GM12864 (cell line): ENCODE measurements around the gene ELK4.

ENCODE experiments used
- DNase-seq: peaks from one replicate; pipeline ENCODE4 v3.0.0-alpha.2; 2011; ENCODE audit warnings: low read depth
- H3K4me3 ChIP-seq: 2 replicates; pipeline ENCODE4 v1.5.1; 2011; ENCODE audit warnings: mild to moderate bottlenecking, low read depth, low read length, control low read depth
- CTCF ChIP-seq: IDR thresholded peaks from 2 replicates; pipeline ENCODE4 v1.5.1; 2011; ENCODE audit warnings: low read depth, mild to moderate bottlenecking, moderate library complexity, low read length, control low read depth, inconsistent platforms; ENCODE audit errors: missing control alignments

ELK4 gene

GRCh38 chr1:205676597-205676996 is 44.8 kb upstream of the ELK4 start:
- DNase-seq = no peak
- no peak for TF ChIP-seq CTCF
- H3K4me3 ChIP-seq = no peak overlapping the region

GRCh38 chr1:205676002-205676401 is 44.2 kb upstream of the ELK4 start:
- TF ChIP-seq CTCF = no peak
- no peak overlapping the region for H3K4me3 ChIP-seq
- DNase-seq = no peak

- H3K4me3 ChIP-seq = no peak overlapping the region
- no peak for TF ChIP-seq CTCF
- DNase-seq = no peak
These were observed 43.4 kb upstream of the ELK4 start for GRCh38 chr1:205675247-205675646.

- no peak overlapping the region for H3K4me3 ChIP-seq
- TF ChIP-seq CTCF = no peak
- no peak for DNase-seq
These were observed 41.2 kb upstream of the ELK4 start for GRCh38 chr1:205672970-205673369.

GRCh38 chr1:205672395-205672889 is 40.6 kb upstream of the ELK4 start:
- no peak for DNase-seq
- H3K4me3 ChIP-seq = no peak overlapping the region
- no peak for TF ChIP-seq CTCF

- no peak for DNase-seq
- no peak overlapping the region for H3K4me3 ChIP-seq
- TF ChIP-seq CTCF = no peak
These were observed 39.0 kb upstream of the ELK4 start for GRCh38 chr1:205670611-205671430.

GRCh38 chr1:205670150-205670446 is 38.3 kb upstream of the ELK4 start:
- no peak for DNase-seq
- H3K4me3 ChIP-seq = no peak overlapping the region
- TF ChIP-seq CTCF = no peak
